Measurements from ENCODE around the gene SSX2IP.

GRCh38 chr1:84735483-84735882, 45.2 kb upstream of the SSX2IP start:
- TF ChIP-seq, protein P1, sequence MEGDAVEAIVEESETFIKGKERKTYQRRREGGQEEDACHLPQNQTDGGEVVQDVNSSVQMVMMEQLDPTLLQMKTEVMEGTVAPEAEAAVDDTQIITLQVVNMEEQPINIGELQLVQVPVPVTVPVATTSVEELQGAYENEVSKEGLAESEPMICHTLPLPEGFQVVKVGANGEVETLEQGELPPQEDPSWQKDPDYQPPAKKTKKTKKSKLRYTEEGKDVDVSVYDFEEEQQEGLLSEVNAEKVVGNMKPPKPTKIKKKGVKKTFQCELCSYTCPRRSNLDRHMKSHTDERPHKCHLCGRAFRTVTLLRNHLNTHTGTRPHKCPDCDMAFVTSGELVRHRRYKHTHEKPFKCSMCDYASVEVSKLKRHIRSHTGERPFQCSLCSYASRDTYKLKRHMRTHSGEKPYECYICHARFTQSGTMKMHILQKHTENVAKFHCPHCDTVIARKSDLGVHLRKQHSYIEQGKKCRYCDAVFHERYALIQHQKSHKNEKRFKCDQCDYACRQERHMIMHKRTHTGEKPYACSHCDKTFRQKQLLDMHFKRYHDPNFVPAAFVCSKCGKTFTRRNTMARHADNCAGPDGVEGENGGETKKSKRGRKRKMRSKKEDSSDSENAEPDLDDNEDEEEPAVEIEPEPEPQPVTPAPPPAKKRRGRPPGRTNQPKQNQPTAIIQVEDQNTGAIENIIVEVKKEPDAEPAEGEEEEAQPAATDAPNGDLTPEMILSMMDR (IDR thresholded peaks at IDR 0.05) = no peak
- TF ChIP-seq POLR2AphosphoS5 (IDR thresholded peaks at IDR 0.05) (no peak), POLR2A (IDR thresholded peaks at IDR 0.05) (no peak), EP300 (IDR thresholded peaks at IDR 0.05) (no peak)
